Loucy (cell line): ENCODE data around the gene TEAD1.

Experiments used
- H2AFZ ChIP-seq: fragments of 200-600 bp; sonication (generic); 2 replicates; pipeline ENCODE4 v1.6.0; 2016; ENCODE audit warnings: antibody characterized with exemption, mild to moderate bottlenecking, low read length, moderate library complexity
- H3F3A ChIP-seq: fragments of 200-600 bp; 2 replicates; pipeline ENCODE4 v1.6.0; 2016; ENCODE audit warnings: antibody characterized with exemption, low read depth, mild to moderate bottlenecking
- H3K27me3 ChIP-seq: fragments of 200-600 bp; sonication (generic); 2 replicates; pipeline ENCODE4 v1.6.1; 2014; ENCODE audit warnings: low read length, mild to moderate bottlenecking; ENCODE audit not compliant: insufficient read depth, poor library complexity, severe bottlenecking
- H3K36me3 ChIP-seq: fragments of 200-600 bp; sonication (generic); 2 replicates; pipeline ENCODE4 v1.6.1; 2016; ENCODE audit warnings: low read length; ENCODE audit not compliant: insufficient read depth
- H3K4me1 ChIP-seq: fragments of 200-600 bp; sonication (generic); 2 replicates; pipeline ENCODE4 v1.5.1; 2014; ENCODE audit warnings: low read length, mild to moderate bottlenecking; ENCODE audit not compliant: insufficient read depth, poor library complexity, severe bottlenecking
- H3K4me2 ChIP-seq: fragments of 200-600 bp; sonication (generic); 2 replicates; pipeline ENCODE4 v1.6.0; 2014; ENCODE audit warnings: antibody characterized with exemption, low read length, low read depth, mild to moderate bottlenecking; ENCODE audit not compliant: poor library complexity, severe bottlenecking
- H3K4me3 ChIP-seq: fragments of 200-600 bp; sonication (generic); 2 replicates; pipeline ENCODE4 v1.5.1; 2014; ENCODE audit warnings: low read length, mild to moderate bottlenecking, mixed read lengths; ENCODE audit not compliant: poor library complexity, severe bottlenecking
- H3K79me2 ChIP-seq: fragments of 200-600 bp; sonication (generic); 2 replicates; pipeline ENCODE4 v1.6.1; 2014; ENCODE audit warnings: low read length; ENCODE audit not compliant: insufficient read depth
- H3K9ac ChIP-seq: fragments of 200-600 bp; sonication (generic); 2 replicates; pipeline ENCODE4 v1.6.0; 2014; ENCODE audit warnings: mild to moderate bottlenecking, low read depth, low read length, moderate library complexity; ENCODE audit not compliant: poor library complexity, severe bottlenecking
- H3K9me2 ChIP-seq: fragments of 200-600 bp; sonication (generic); replicated peaks from 2 replicates; pipeline ENCODE4 v1.6.1; 2016; ENCODE audit warnings: low read depth, low read length, mixed read lengths
- H3K9me3 ChIP-seq: fragments of 200-600 bp; sonication (generic); 2 replicates; pipeline ENCODE4 v1.6.1; 2014; ENCODE audit warnings: mild to moderate bottlenecking, antibody characterized with exemption, low read length, low read depth; ENCODE audit not compliant: insufficient read depth
- H4K20me1 ChIP-seq: fragments of 200-600 bp; sonication (generic); 2 replicates; pipeline ENCODE4 v1.6.0; 2014; ENCODE audit warnings: antibody characterized with exemption, low read length, mild to moderate bottlenecking; ENCODE audit not compliant: insufficient read depth, poor library complexity, severe bottlenecking
- EZH2phosphoT487 ChIP-seq: fragments of 200-600 bp; IDR thresholded peaks from 2 replicates; pipeline ENCODE4 v1.6.1; 2018; ENCODE audit warnings: antibody characterized with exemption, mild to moderate bottlenecking, moderate library complexity, borderline replicate concordance
- TF ChIP-seq, protein P1 (sequence below): fragments of 200-600 bp; sonication (generic); conservative IDR thresholded peaks from 2 replicates; pipeline ENCODE4 v1.5.1; 2014; ENCODE audit warnings: mild to moderate bottlenecking, antibody characterized with exemption, low read length

Gene TEAD1

DNA sequence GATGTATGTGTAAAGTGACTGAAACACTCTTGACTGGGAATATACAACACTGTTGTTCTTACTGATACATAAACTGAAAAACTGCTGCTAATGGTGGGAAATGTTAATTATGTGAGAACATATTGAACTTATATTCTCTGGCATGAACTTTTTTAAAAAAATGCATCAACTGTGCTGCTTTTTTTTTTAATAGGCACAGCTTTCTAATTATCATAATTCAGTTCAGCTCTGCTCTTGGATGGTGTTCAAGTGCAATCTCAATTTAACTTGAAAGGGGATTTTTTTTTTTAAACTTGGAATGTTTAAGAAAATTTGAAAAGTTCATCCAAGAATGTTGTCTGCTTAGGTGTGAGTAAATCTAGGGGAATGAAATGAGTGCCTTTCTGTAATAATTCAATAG, 5.2 kb downstream of the TEAD1 start:
- Histone ChIP-seq H3K4me1 (no peaks in the 10 kb centered on the region), H3K4me2 (no peak overlapping the region), H3K4me3 (no peak overlapping the region), H3K9me2 (no peaks in the 10 kb centered on the region), H3K9me3 (no peaks in the 10 kb centered on the region), H3K36me3 (no peaks in the 10 kb centered on the region), H2AFZ (no peak overlapping the region), H4K20me1 (no peaks in the 10 kb centered on the region), H3K27me3 (peaks cover 23% of the 10 kb centered on the region), H3F3A (no peaks in the 10 kb centered on the region), H3K9ac (no peak overlapping the region), H3K79me2 (no peaks in the 10 kb centered on the region)
- no peak for TF ChIP-seq EZH2phosphoT487
- TF ChIP-seq, protein P1, sequence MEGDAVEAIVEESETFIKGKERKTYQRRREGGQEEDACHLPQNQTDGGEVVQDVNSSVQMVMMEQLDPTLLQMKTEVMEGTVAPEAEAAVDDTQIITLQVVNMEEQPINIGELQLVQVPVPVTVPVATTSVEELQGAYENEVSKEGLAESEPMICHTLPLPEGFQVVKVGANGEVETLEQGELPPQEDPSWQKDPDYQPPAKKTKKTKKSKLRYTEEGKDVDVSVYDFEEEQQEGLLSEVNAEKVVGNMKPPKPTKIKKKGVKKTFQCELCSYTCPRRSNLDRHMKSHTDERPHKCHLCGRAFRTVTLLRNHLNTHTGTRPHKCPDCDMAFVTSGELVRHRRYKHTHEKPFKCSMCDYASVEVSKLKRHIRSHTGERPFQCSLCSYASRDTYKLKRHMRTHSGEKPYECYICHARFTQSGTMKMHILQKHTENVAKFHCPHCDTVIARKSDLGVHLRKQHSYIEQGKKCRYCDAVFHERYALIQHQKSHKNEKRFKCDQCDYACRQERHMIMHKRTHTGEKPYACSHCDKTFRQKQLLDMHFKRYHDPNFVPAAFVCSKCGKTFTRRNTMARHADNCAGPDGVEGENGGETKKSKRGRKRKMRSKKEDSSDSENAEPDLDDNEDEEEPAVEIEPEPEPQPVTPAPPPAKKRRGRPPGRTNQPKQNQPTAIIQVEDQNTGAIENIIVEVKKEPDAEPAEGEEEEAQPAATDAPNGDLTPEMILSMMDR = no peak

DNA sequence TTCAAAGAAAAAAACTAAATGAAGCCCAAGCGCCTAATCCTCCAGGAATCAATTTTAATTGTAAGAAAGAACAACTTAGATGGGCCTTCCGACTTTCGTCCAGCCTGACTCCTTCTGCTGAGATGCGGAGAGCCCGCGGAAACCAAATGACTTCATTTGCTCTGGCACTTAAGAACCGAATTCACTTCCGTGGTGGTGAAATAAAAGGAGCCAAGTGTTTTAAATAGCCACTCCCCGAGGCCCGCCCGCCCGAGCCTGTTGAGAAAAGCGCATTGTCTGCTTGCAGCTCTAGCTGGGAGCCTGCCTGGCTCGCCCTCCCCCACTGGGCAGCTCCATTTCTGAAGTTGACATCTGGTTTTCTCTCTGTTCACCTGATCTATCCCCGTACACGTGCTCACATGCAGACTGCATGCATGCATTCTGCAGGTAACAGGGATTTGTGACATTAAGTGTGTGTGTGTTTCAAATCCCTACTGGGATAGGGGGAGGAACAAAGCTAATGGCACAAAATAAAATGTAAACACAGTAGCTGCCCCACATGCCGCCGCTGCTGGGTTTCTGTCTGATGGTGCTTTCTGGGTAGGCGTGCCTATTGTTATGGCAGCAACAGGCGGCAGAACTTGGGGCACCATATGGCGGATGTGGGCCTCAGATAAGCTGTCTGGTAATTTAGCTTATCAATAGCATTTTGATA, 6.2 kb downstream of the TEAD1 start:
- Histone ChIP-seq H3K79me2 (no peaks in the 10 kb centered on the region), H4K20me1 (no peaks in the 10 kb centered on the region), H3K4me3 (no peak overlapping the region), H3F3A (no peaks in the 10 kb centered on the region), H3K9me2 (no peaks in the 10 kb centered on the region), H3K36me3 (no peaks in the 10 kb centered on the region), H3K9ac (no peak overlapping the region), H2AFZ (no peak overlapping the region), H3K4me1 (no peaks in the 10 kb centered on the region), H3K9me3 (no peaks in the 10 kb centered on the region), H3K4me2 (no peak overlapping the region), H3K27me3 (peaks cover 25% of the 10 kb centered on the region)
- TF ChIP-seq, protein P1 = no peak
- no peak for TF ChIP-seq EZH2phosphoT487

DNA sequence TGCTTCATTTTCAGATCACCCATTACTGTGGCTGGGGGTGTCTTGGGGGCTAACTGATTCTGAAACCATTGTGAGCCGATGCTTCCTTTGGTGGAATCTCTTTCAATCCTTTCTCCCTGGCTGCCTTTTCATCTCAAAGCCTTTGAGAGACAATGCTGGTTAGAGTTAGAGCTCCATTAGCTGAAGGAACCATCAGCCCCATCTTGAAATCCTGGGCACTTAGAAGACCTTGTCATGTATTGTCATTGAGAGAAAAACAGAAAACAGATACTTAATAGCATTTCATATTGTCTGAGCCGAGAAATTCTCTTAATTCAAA, 6.7 kb downstream of the TEAD1 start:
- no peaks in the 10 kb centered on the region for H3K36me3 ChIP-seq
- H3K27me3 ChIP-seq = peaks cover 30% of the 10 kb centered on the region
- no peaks in the 10 kb centered on the region for H3K9me2 ChIP-seq
- H4K20me1 ChIP-seq = no peaks in the 10 kb centered on the region
- no peak overlapping the region for H3K9ac ChIP-seq
- no peaks in the 10 kb centered on the region for H3K79me2 ChIP-seq
- H3F3A ChIP-seq = no peaks in the 10 kb centered on the region
- no peak overlapping the region for H3K4me2 ChIP-seq
- no peaks in the 10 kb centered on the region for H3K4me1 ChIP-seq
- no peaks in the 10 kb centered on the region for H3K9me3 ChIP-seq
- TF ChIP-seq, protein P1 = no peak
- TF ChIP-seq EZH2phosphoT487 = no peak
- no peak overlapping the region for H3K4me3 ChIP-seq
- no peak overlapping the region for H2AFZ ChIP-seq
